Panc1 (cell line): ENCODE data around the gene FAM200C. TPM values are rescaled to one million over a fixed set of nuclear protein-coding genes. Genes with fewer than 3 reads are reported as not detected.

ENCODE experiments used
- ATAC-seq: fragments of 200-7000 bp; cut with Tn5 transposase; 2 replicates; pipeline ENCODE4 v1.9.1; 2020; ENCODE audit warnings: mild to moderate bottlenecking, moderate library complexity
- BruUV-seq: library from RNA; stranded (reverse); fragments of 400-500 nt; replicated peaks from 2 replicates; lab custom pipeline; 2021; lab: Mats Ljungman, UMichigan
- CTCF ChIA-PET: fragments of 300-600 bp; sonication (Branson Sonifier 250); formaldehyde crosslinking; loops from one replicate; lab custom pipeline; 2022; ENCODE audit warnings: antibody characterized with exemption; lab: Charles Lee
- POLR2A ChIA-PET: fragments of 300-600 bp; sonication (Branson Sonifier 250); formaldehyde crosslinking; loops from one replicate; lab custom pipeline; 2022; ENCODE audit warnings: antibody characterized with exemption; lab: Charles Lee
- DNase-seq: peaks from one replicate; pipeline ENCODE4 v3.0.0-alpha.2; 2010; ENCODE audit warnings: low read depth, low spot score
- H3K27ac ChIP-seq: 2 replicates; pipeline ENCODE4 v1.5.1; 2011; ENCODE audit warnings: mild to moderate bottlenecking, low read length, inconsistent platforms
- H3K27me3 ChIP-seq: fragments of 200-500 bp; sonication (Bioruptor generic); 2 replicates; pipeline ENCODE4 v1.6.0; 2014; ENCODE audit warnings: low read length, inconsistent platforms; ENCODE audit not compliant: control insufficient read depth, insufficient read depth
- H3K36me3 ChIP-seq: fragments of 200-500 bp; sonication (Bioruptor generic); 2 replicates; pipeline ENCODE4 v1.5.1; 2014; ENCODE audit warnings: inconsistent platforms, mild to moderate bottlenecking, low read length, moderate library complexity; ENCODE audit not compliant: control insufficient read depth, insufficient read depth
- H3K4me1 ChIP-seq: 2 replicates; pipeline ENCODE4 v1.5.1; 2011; ENCODE audit warnings: inconsistent platforms, mild to moderate bottlenecking, low read length, moderate library complexity; ENCODE audit not compliant: control insufficient read depth, insufficient read depth
- H3K4me3 ChIP-seq, 2 experiments: 2 replicates each; pipeline ENCODE4 v1.5.1; 2011 to 2012; ENCODE audit warnings: low read depth in 2 of 2, low read length in 2 of 2, mild to moderate bottlenecking in 2 of 2, inconsistent platforms in 1 of 2, moderate library complexity in 1 of 2
- H3K9me3 ChIP-seq: fragments of 200-500 bp; sonication (Bioruptor generic); 2 replicates; pipeline ENCODE4 v1.5.1; 2014; ENCODE audit warnings: low read depth, mild to moderate bottlenecking, inconsistent platforms, low read length, moderate library complexity; ENCODE audit not compliant: control insufficient read depth, insufficient read depth
- CTCF ChIP-seq: fragments of 450-650 bp; IDR thresholded peaks from 2 replicates; pipeline ENCODE4 v1.5.1; 2017; ENCODE audit warnings: mild to moderate bottlenecking
- POLR2AphosphoS5 ChIP-seq: IDR thresholded peaks from 2 replicates; pipeline ENCODE4 v1.6.1; 2012; ENCODE audit warnings: mild to moderate bottlenecking, low read depth, low read length, moderate library complexity
- REST ChIP-seq, 2 experiments: IDR thresholded peaks; 2 replicates each; pipeline ENCODE4 v1.6.1; 2011 to 2012; ENCODE audit warnings: low read depth in 2 of 2, control low read depth in 1 of 2, low read length in 1 of 2, mild to moderate bottlenecking in 1 of 2, moderate library complexity in 1 of 2; ENCODE audit not compliant: insufficient read depth in 1 of 2
- SIN3A ChIP-seq: IDR thresholded peaks from 2 replicates; pipeline ENCODE4 v1.6.1; 2012; ENCODE audit warnings: low read depth, mild to moderate bottlenecking, low read length, moderate library complexity, borderline replicate concordance; ENCODE audit not compliant: insufficient read depth
- TCF7L2 ChIP-seq: IDR thresholded peaks from 2 replicates; pipeline ENCODE4 v1.6.1; 2011; ENCODE audit warnings: mild to moderate bottlenecking, low read depth, low read length, inconsistent platforms
- in situ Hi-C: cut with HindIII; loops from 2 replicates; pipeline ENCODE4 v1.10.0; 2016; ENCODE audit warnings: low sequenced_read_pairs, low pct_unique_long_range_greater_than_20kb
- intact Hi-C: fragments of 100-400 bp; cut with micrococcal nuclease; formaldehyde crosslinking; loops from one replicate; pipeline ENCODE4 v1.10.0; 2022; ENCODE audit not compliant: unreplicated experiment
- total RNA-seq: library from RNA; stranded (reverse); gene quantifications from one replicate; pipeline ENCODE4 v1.2.1, GENCODE V29; 2021; ENCODE audit not compliant: unreplicated experiment

FAM200C gene
- total RNA-seq, 1 experiment from 2014 or later: 3.0 TPM

DNA sequence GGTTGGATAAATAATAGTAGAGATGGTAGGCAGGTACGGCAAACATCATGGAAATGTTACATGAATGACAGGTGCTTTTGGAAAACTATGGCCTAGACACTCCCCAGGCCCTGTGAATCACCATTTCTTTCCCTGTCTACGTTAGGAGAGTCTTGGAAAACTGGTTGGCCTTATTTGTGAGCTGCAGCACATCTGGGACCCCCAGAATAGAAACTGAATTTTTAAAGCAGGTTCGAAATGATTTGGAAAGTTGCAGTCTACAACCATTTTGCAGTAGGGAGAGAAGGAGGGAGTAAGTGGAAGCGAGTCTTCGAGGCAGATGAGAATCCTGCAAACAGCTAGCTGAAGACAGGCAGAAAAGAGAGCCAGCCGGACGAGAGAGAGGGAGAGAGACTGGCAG is 42.5 kb downstream of the FAM200C start:
- no peaks in the 10 kb centered on the region for H3K9me3 ChIP-seq
- H3K27ac ChIP-seq: no peak overlapping the region
- in situ Hi-C loops: loop anchor here (10.0 kb wide), 1 partner anchor 173 kb away; no protein-coding TSS in a partner anchor
- intact Hi-C loops: no loop called here
- DNase-seq (no peak), ATAC-seq (no peak)
- H3K36me3 ChIP-seq: no peaks in the 10 kb centered on the region
- no TSS peak for BruUV-seq
- CTCF ChIA-PET: no interaction called here
- TF ChIP-seq CTCF: no peak
- no peak for TF ChIP-seq TCF7L2
- no peak for TF ChIP-seq POLR2AphosphoS5
- TF ChIP-seq SIN3A: no peak
- no peak for TF ChIP-seq REST (IDR thresholded peaks at IDR 0.05; ENCODE audit: insufficient read depth in 1 of 2, low read depth in 2 of 2, low read length in 1 of 2)
- H3K4me1 ChIP-seq: no peaks in the 10 kb centered on the region
- no peaks in the 10 kb centered on the region for H3K27me3 ChIP-seq
- H3K4me3 ChIP-seq: no peak overlapping the region
- POLR2A ChIA-PET: interaction anchor here (0.7 kb wide), 1 partner anchor 255 kb away, joined by 6 read pairs; no protein-coding TSS in a partner anchor

DNA sequence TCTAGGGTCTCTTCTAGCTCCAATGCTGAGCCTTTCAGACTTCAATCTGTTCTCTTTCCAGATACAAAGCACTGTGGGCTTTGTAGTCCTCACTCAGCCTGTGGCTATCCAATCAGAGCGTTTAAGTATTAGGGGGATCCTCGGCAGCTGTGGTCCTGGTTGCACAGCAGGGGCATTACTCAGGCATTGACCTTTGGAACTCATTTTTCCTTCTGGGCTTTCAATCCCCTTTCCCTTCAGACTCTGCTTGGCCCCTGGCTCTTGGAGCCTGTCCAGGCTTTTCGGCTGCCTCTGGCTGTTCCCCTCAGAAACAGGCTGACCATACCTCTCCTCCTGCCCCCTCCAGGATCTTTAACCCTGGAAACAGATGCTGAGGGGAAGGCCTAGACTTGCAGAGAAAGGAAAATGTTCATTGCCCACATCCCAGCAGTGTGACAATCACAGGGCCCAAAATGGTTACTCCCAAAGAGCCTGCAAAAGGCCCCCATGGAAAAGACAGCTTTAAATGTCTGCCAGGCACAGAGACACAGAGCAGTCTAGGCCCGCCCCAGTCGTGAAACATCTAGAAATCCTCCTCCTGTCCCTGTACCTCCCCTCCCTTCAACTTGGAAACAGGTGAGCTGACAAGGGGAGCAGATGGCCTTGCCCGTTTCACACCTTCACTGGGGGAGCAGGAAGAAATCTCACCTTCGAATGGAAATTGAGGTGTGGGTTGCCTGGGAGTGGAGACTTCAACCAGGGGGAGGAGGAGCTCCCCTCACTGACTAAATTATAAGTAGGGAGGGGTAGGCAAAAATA is 43.1 kb downstream of the FAM200C start:
- in situ Hi-C loops: loop anchor here (10.0 kb wide), 1 partner anchor 172 kb away; no protein-coding TSS in a partner anchor
- intact Hi-C loops: no loop called here

DNA sequence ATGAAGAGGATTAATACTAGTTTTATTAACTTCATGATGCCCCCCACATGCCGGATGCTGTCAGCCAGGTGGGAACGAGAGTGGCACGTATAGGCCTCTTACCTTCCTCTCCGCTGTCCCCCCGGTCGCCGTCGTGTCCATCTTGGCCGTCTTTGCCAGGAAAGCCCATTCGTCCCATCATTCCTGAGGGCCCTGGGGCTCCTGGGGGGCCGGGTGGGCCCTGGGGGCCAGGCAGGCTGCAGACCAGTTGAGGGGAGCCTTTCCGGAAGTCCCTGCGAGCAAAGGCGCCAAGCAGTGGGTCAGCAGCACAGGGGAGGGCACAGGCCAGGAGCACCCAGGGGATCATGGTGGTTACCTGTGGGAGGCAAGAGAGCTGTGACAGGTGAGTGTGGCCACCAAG is 45.2 kb downstream of the FAM200C start:
- Histone ChIP-seq H3K27ac (no peak overlapping the region), H3K9me3 (no peaks in the 10 kb centered on the region), H3K4me3 (no peak overlapping the region), H3K36me3 (no peaks in the 10 kb centered on the region), H3K27me3 (no peaks in the 10 kb centered on the region), H3K4me1 (no peaks in the 10 kb centered on the region)
- DNase-seq (no peak), ATAC-seq (no peak)
- intact Hi-C loops (no loop called here), in situ Hi-C loops (loop anchor here (10.0 kb wide), 1 partner anchor 170 kb away; no protein-coding TSS in a partner anchor)
- CTCF ChIA-PET: no interaction called here
- POLR2A ChIA-PET: no interaction called here
- no TSS peak for BruUV-seq
- no peak for TF ChIP-seq POLR2AphosphoS5
- TF ChIP-seq SIN3A: no peak
- no peak for TF ChIP-seq REST (IDR thresholded peaks at IDR 0.05; ENCODE audit: insufficient read depth in 1 of 2, low read depth in 2 of 2, low read length in 1 of 2)
- no peak for TF ChIP-seq TCF7L2
- no peak for TF ChIP-seq CTCF

More for the DNA sequence above, 43.1 kb downstream of the FAM200C start:
- Histone ChIP-seq H3K4me1 (no peaks in the 10 kb centered on the region), H3K27me3 (no peaks in the 10 kb centered on the region), H3K36me3 (no peaks in the 10 kb centered on the region), H3K9me3 (no peaks in the 10 kb centered on the region), H3K4me3 (no peak overlapping the region), H3K27ac (no peak overlapping the region)
- no peak for DNase-seq
- TF ChIP-seq SIN3A (no peak), POLR2AphosphoS5 (no peak)
- no peak for ATAC-seq
- ChIA-PET POLR2A (interaction anchor here (0.7 kb wide), 1 partner anchor 254 kb away, joined by 6 read pairs; no protein-coding TSS in a partner anchor), CTCF (no interaction called here)
- BruUV-seq: no TSS peak
